K562 (cell line): ENCODE measurements around the gene RBM12. TPM values are rescaled to one million over a fixed set of nuclear protein-coding genes. Genes with fewer than 3 reads are reported as not detected.

ENCODE experiments used
- CEBPZ ChIP-seq: fragments of 150-350 bp; IDR thresholded peaks from 2 replicates; pipeline ENCODE4 v1.6.1; 2014; ENCODE audit warnings: low read depth, mild to moderate bottlenecking, low read length, borderline replicate concordance
- DEAF1 ChIP-seq: fragments of 450-650 bp; formaldehyde crosslinking; IDR thresholded peaks from 2 replicates; pipeline ENCODE4 v1.4.0; 2020; ENCODE audit warnings: mild to moderate bottlenecking, moderate library complexity
- DLX4 ChIP-seq: fragments of 250-450 bp; sonication (Bioruptor Pico); IDR thresholded peaks from 2 replicates; pipeline ENCODE4 v1.6.1; 2021; ENCODE audit warnings: mild to moderate bottlenecking
- RBM14 ChIP-seq: fragments of 200-400 bp; formaldehyde crosslinking; IDR thresholded peaks from 2 replicates; pipeline ENCODE4 v1.6.1; 2018; ENCODE audit warnings: low read depth, mild to moderate bottlenecking, low read length, moderate library complexity, borderline replicate concordance; ENCODE audit not compliant: insufficient read depth
- ZNF318 ChIP-seq, 2 experiments: fragments of 450-650 bp; IDR thresholded peaks; 2 replicates each; pipeline ENCODE4 v1.6.1; 2016; ENCODE audit warnings: mild to moderate bottlenecking in 2 of 2, borderline replicate concordance in 1 of 2, low read depth in 1 of 2, moderate library complexity in 1 of 2
- ZNF395 ChIP-seq: fragments of 200-800 bp; sonication (Bioruptor generic); IDR thresholded peaks from 2 replicates; pipeline ENCODE4 v1.6.1; 2017; ENCODE audit warnings: missing genetic modification characterization, missing compliant biosample characterization
- polyA plus RNA-seq, 8 experiments: library from polyadenylated mRNA; depleted of rRNA in 4 of 8; stranded (reverse) in 5 of 8; unstranded in 3 of 8; fragments of >200 nt; fragmentation: Nextera tagmentation in 2 of 8; fragmentation: Illumina TruSeq in 1 of 8; extraction: Ambion mirVana in 2 of 8; extraction: Trizol in 1 of 8; gene quantifications; 2 replicates each; pipeline versions ENCODE4 v1.2.1 to v1.2.3, GENCODE V29; 2011 to 2014; ENCODE audit warnings: inconsistent platforms in 1 of 8, missing spikeins in 1 of 8
- total RNA-seq, 7 experiments: library from RNA; depleted of rRNA in 6 of 7; stranded (reverse); fragments of >200 nt in 6 of 7; fragmentation: Illumina TruSeq in 2 of 7; extraction: Trizol in 2 of 7; gene quantifications; 2 replicates each; pipeline versions ENCODE4 v1.2.1 to v1.2.3, GENCODE V29; 2011 to 2021; ENCODE audit warnings: low replicate concordance in 1 of 7

Gene RBM12
- total and polyA plus RNA-seq, 9 of the 15 experiments (the other 6 are each of a cell fraction or from before 2014, with no cell fraction given): 5.0 to 162 (median 73.3) TPM

- TF ChIP-seq ZNF395 (CRISPR knock-in tag): no peak
- no peak for TF ChIP-seq CEBPZ
- no peak for TF ChIP-seq RBM14
- TF ChIP-seq DEAF1 (CRISPR knock-in tag): no peak
- TF ChIP-seq ZNF318 (IDR thresholded peaks at IDR 0.05; ENCODE audit: borderline replicate concordance in 1 of 2, low read depth in 1 of 2): no peak
- no peak for TF ChIP-seq DLX4 (CRISPR knock-in tag)
Observed at GRCh38 chr20:35641743-35642142, 23.0 kb downstream of the RBM12 start (continued).
